Glomerular endothelial cell (primary cell): Measurements from ENCODE around the gene TBC1D16. TPM values are rescaled to one million over a fixed set of nuclear protein-coding genes. Genes with fewer than 3 reads are reported as not detected.

Experiments used
- DNase-seq: peaks from one replicate; pipeline ENCODE4 v3.0.0-alpha.2; 2011; ENCODE audit warnings: low read depth, low spot score; ENCODE audit errors: extremely low read depth
- total RNA-seq: library from RNA; depleted of rRNA; stranded (reverse); fragments of >200 nt; gene quantifications from 2 replicates; pipeline ENCODE4 v1.2.3, GENCODE V29; 2015

TBC1D16 gene
- total RNA-seq, 1 donor from 2014 or later = 35.8 TPM

GRCh38 chr17:79930877-79931816, 104.5 kb downstream of the TBC1D16 start:
- DNase-seq = no peak

- no peak for DNase-seq
These were observed 105.4 kb downstream of the TBC1D16 start for GRCh38 chr17:79930062-79930876.

- no peak for DNase-seq
These were observed 106.2 kb downstream of the TBC1D16 start for GRCh38 chr17:79929257-79930061.

GRCh38 chr17:79928502-79929256, 107.0 kb downstream of the TBC1D16 start:
- no peak for DNase-seq

GRCh38 chr17:79927688-79928501, 107.8 kb downstream of the TBC1D16 start:
- no peak for DNase-seq

GRCh38 chr17:79927136-79927661, 108.5 kb downstream of the TBC1D16 start:
- no peak for DNase-seq

GRCh38 chr17:79926605-79927135, 109.0 kb downstream of the TBC1D16 start:
- no peak for DNase-seq

- DNase-seq = no peak
These were observed 109.5 kb downstream of the TBC1D16 start for GRCh38 chr17:79926142-79926604.

GRCh38 chr17:79925242-79925957, 110.3 kb downstream of the TBC1D16 start:
- no peak for DNase-seq

GRCh38 chr17:79924639-79924976, 111.1 kb downstream of the TBC1D16 start:
- DNase-seq = no peak

- DNase-seq = no peak
These were observed 111.6 kb downstream of the TBC1D16 start for GRCh38 chr17:79923974-79924638.

GRCh38 chr17:79922798-79923197, 112.9 kb downstream of the TBC1D16 start:
- DNase-seq = no peak

- DNase-seq = no peak
These were observed 113.5 kb downstream of the TBC1D16 start for GRCh38 chr17:79922116-79922601.

GRCh38 chr17:79921411-79922115, 114.1 kb downstream of the TBC1D16 start:
- DNase-seq = no peak

- DNase-seq = no peak
These were observed 114.8 kb downstream of the TBC1D16 start for GRCh38 chr17:79920751-79921410.
